ENCODE results near the gene THADA. TPM values are rescaled to one million over a fixed set of nuclear protein-coding genes. Genes with fewer than 3 reads are reported as not detected.

Gene THADA
- total and polyA plus RNA-seq, 8 donors: 9.4 to 25.1 (median 18.2) TPM

DNA sequence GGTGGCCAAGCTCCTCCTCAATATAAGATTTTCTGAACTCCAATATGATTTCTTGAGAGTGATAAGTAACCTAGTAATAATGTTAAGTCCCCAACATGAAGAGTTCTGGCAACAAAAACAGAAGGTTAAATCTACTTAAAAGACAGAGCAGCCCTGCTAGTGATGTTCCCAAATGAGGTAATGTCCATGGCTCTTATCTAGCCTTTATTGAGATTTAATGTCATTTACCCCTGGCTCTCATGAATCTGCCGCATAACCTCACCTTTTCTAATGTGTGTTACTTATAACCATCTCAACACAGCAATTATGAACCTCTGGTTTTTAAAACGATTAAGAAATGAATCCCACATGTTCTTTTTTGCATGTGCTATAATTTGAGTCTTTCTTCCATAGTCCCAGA, 201.9 kb downstream of the THADA start:
- DNase-seq: no peak
- intact Hi-C loops (cut with DNase I): no loop called here
- Histone ChIP-seq H3K36me3 (no peaks in the 10 kb centered on the region), H3K27ac (no peak overlapping the region), H3K27me3 (no peaks in the 10 kb centered on the region), H3K4me1 (no peaks in the 10 kb centered on the region), H3K4me3 (no peak overlapping the region), H3K9me3 (no peaks in the 10 kb centered on the region)
- ATAC-seq: no peak
- TF ChIP-seq CTCF (IDR thresholded peaks at IDR 0.05): no peak
- FAIRE-seq: no peak
- 87 to 90% methylated on average over 2 of the region's 2 CpGs for WGBS, 2 donors

DNA sequence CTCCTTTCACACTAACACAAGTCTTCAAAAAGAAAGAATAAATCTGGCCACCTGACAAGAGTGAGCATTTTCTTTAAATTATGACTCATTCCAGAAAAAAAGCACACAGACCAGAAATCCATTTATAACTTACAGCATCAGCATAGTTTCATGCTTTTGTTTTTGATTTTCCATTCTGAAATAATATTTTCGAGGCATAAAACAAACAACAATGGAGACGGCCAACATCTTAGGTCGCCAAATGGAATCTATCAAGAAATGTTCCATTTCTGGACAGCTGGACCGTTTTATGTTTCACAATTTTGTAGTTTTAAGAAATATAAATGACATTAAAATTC, 204.0 kb downstream of the THADA start:
- Histone ChIP-seq H3K4me1 (no peaks in the 10 kb centered on the region), H3K27ac (no peak overlapping the region), H3K36me3 (no peaks in the 10 kb centered on the region), H3K4me3 (no peak overlapping the region), H3K9me3 (no peaks in the 10 kb centered on the region), H3K27me3 (no peaks in the 10 kb centered on the region)
- 85 to 87% methylated on average over 4 of the region's 4 CpGs for WGBS, 2 donors
- TF ChIP-seq CTCF (IDR thresholded peaks at IDR 0.05): no peak
- no peak for FAIRE-seq
- intact Hi-C loops (cut with DNase I): no loop called here
- no peak for ATAC-seq
- no peak for DNase-seq

- no peaks in the 10 kb centered on the region for H3K9me3 ChIP-seq
- no peak overlapping the region for H3K27ac ChIP-seq
- H3K4me3 ChIP-seq: no peak overlapping the region
- 14 to 20% methylated on average over 2 of the region's 2 CpGs for WGBS, 2 donors
- FAIRE-seq (no peak), ATAC-seq (peak in 3 of 4 donors; percentile 33 to 48 (median 47)), DNase-seq (no peak)
- intact Hi-C loops (cut with DNase I): no loop called here
- H3K36me3 ChIP-seq: no peaks in the 10 kb centered on the region
- TF ChIP-seq CTCF (IDR thresholded peaks at IDR 0.05): no peak
- H3K27me3 ChIP-seq: no peaks in the 10 kb centered on the region
- no peaks in the 10 kb centered on the region for H3K4me1 ChIP-seq
Observed at GRCh38 chr2:43391201-43391877, 204.5 kb downstream of the THADA start.

GRCh38 chr2:43389581-43390466, 206.0 kb downstream of the THADA start:
- Histone ChIP-seq H3K4me1 (no peaks in the 10 kb centered on the region), H3K27me3 (no peaks in the 10 kb centered on the region), H3K9me3 (no peaks in the 10 kb centered on the region), H3K36me3 (no peaks in the 10 kb centered on the region), H3K4me3 (no peak overlapping the region), H3K27ac (no peak overlapping the region)
- WGBS, 2 donors: 93 to 94% methylated on average over 6 of the region's 6 CpGs
- no peak for DNase-seq
- intact Hi-C loops (cut with DNase I): no loop called here
- no peak for TF ChIP-seq CTCF (IDR thresholded peaks at IDR 0.05)
- no peak for FAIRE-seq
- ATAC-seq: peak in 2 of 4 donors; percentile 43 to 47

DNA sequence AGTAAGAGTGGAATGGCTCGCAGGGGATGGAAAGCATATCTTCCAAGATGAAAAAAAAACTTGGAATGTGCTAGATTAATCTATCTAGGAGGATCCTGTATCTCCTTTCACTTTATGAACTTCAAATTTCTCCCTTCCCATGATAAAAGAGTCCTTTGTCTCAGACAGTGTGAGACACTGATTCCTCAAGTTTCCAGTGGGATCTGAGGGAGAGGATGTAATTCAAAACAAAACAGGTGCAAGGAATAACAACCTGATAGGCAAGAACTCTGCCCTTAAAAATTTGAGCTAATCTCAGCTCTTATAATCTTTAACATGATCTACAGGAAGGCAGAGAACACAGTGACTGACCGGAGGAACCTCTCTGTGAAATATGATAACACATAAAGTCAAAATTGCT, 207.5 kb downstream of the THADA start:
- Histone ChIP-seq H3K27ac (no peak overlapping the region), H3K27me3 (no peaks in the 10 kb centered on the region), H3K9me3 (no peaks in the 10 kb centered on the region), H3K4me1 (no peaks in the 10 kb centered on the region), H3K36me3 (no peaks in the 10 kb centered on the region), H3K4me3 (no peak overlapping the region)
- intact Hi-C loops (cut with DNase I): no loop called here
- FAIRE-seq (no peak), DNase-seq (no peak), ATAC-seq (no peak)
- TF ChIP-seq CTCF (IDR thresholded peaks at IDR 0.05): no peak
- WGBS, 2 donors: 95 to 97% methylated on average over 2 of the region's 2 CpGs

Data from pancreas (tissue), 10 donors.